GM06990 (cell line): ENCODE results near the gene LMO7.
"Not testable (repeated sequence)": the region's sequence is repeated elsewhere in the genome, so short reads cannot be mapped to it uniquely, and the experiment has no call there.

Experiments used
- DNase-seq: peaks from one replicate; pipeline ENCODE4 v3.0.0-alpha.2; 2011; ENCODE audit not compliant: insufficient read length; ENCODE audit errors: extremely low read depth
- H3K27me3 ChIP-seq: replicated peaks from 2 replicates; pipeline ENCODE4 v1.6.0; 2011; ENCODE audit warnings: low read length; ENCODE audit not compliant: control insufficient read depth, insufficient read depth
- H3K36me3 ChIP-seq: 2 replicates; pipeline ENCODE4 v1.5.1; 2011; ENCODE audit warnings: low read length; ENCODE audit not compliant: control insufficient read depth, insufficient read depth
- H3K4me3 ChIP-seq: replicated peaks from 2 replicates; pipeline ENCODE4 v1.5.1; 2011; ENCODE audit warnings: low read depth, mild to moderate bottlenecking, control low read depth, low read length
- CTCF ChIP-seq: IDR thresholded peaks from 2 replicates; pipeline ENCODE4 v1.5.1; 2011; ENCODE audit warnings: low read length, control low read depth, mild to moderate bottlenecking, inconsistent platforms; ENCODE audit not compliant: insufficient read depth, poor library complexity, severe bottlenecking

LMO7 gene

DNA sequence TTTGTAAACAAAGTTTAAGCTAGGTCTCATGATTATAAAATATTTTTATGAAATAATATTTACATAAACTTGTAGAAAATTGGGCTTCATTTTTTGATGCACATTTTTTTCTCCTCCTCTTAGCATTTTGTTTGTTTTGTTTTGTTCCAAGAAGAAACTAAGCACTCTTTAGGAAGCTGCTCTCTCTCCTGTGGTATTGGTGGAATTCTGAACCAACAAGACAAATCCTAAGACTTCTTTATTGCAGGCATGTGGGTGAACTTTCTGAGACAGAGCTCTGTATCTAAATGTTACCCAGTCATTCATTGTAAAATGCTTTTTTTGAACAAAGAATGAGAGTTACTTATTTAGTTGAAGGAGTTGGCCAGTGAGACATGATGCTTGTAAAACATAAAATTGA lies 39.3 kb downstream of the LMO7 start:
- no peak overlapping the region for H3K4me3 ChIP-seq
- no peak for TF ChIP-seq CTCF
- H3K36me3 ChIP-seq, result no peaks in the 10 kb centered on the region
- no peaks in the 10 kb centered on the region for H3K27me3 ChIP-seq
- no peak for DNase-seq

DNA sequence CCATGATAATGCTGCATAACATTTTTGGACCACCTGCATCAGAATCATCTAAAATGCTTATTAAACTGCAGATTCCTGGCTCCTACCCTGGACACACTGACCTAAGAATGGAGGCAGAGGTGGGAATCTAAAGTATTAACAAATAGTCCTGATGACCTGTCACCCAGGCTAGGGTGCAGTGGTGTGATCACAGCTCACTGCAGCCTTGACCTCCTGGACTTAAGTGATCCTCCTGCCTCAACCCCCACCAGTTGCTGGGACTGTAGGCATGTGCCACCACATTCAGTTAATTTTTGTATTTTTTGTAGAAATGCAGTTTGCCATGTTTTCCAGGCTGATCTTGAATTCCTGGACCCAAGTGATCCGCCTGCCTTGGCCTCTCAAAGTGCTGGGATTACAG lies 43.3 kb downstream of the LMO7 start:
- H3K27me3 ChIP-seq, result no peaks in the 10 kb centered on the region
- no peak overlapping the region for H3K4me3 ChIP-seq
- DNase-seq, result no peak
- H3K36me3 ChIP-seq, result no peaks in the 10 kb centered on the region
- no peak for TF ChIP-seq CTCF

DNA sequence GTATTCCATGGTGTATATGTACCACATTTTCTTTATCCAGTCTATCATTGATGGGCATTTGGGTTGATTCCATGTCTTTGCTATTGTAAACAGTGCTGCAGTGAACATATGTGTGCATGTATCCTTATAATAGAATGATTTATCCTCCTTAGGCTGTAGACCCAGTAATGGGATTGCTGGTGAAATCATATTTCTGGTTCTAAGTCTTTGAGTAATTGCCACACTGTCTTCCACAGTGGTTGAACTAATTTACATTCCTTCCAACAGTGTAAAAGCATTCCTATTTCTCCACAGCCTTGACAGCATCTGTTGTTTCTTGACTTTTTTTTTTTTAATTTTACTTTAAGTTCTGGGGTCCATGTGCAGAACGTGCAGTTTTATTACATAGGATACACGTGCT lies 44.1 kb downstream of the LMO7 start:
- H3K4me3 ChIP-seq, DNase-seq, H3K36me3 ChIP-seq, H3K27me3 ChIP-seq: not testable (repeated sequence)

- Histone ChIP-seq H3K27me3 (no peaks in the 10 kb centered on the region), H3K4me3 (no peak overlapping the region), H3K36me3 (no peaks in the 10 kb centered on the region)
- no peak for DNase-seq
- no peak for TF ChIP-seq CTCF
Measured at GRCh38 chr13:75682326-75682725, 46.2 kb downstream of the LMO7 start.

- DNase-seq, result no peak
- no peaks in the 10 kb centered on the region for H3K27me3 ChIP-seq
- H3K36me3 ChIP-seq, result no peaks in the 10 kb centered on the region
- no peak for TF ChIP-seq CTCF
- H3K4me3 ChIP-seq, result no peak overlapping the region
Measured at GRCh38 chr13:75685239-75685697, 49.1 kb downstream of the LMO7 start.

DNA sequence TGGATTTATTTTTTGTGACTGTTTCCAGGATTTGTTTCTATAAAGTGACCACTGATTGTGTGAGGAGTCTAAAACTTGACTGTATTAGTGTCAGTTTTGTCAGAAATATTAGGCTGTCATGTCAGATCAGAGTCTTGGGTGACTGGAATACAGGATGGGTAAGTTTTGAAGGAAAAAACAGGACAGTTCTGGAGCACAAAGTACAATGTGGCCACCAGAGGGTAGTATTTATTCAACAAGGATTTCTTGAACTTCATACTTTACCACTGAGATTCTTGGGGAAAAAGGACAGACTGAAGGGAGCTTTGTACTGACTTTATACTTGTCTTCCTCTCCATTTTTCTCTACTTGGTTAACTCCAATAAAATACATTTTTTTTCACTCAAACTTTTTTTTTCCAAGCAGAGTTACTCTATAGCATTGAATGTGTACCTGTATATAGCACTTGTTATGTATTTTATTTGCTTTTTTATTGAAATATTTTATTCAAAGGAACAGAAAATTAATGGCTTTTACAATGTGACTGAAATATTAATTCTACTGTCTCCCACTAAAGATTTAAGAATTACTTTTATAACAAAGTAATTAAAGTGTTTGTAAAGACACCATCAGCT lies 51.1 kb downstream of the LMO7 start:
- no peaks in the 10 kb centered on the region for H3K36me3 ChIP-seq
- DNase-seq, result no peak
- H3K27me3 ChIP-seq, result no peaks in the 10 kb centered on the region
- TF ChIP-seq CTCF, result peak; percentile 49
- H3K4me3 ChIP-seq, result no peak overlapping the region
